Common myeloid progenitor, CD34-positive (primary cell): ENCODE measurements around the gene LTB4R.

Experiments used
- CTCF ChIA-PET: fragments of 350-600 bp; sonication (Branson Sonifier 250); formaldehyde crosslinking; loops from one replicate; lab custom pipeline; 2021; ENCODE audit warnings: antibody characterized with exemption; lab: Charles Lee
- POLR2A ChIA-PET: fragments of 350-600 bp; sonication (Branson Sonifier 250); formaldehyde crosslinking; loops from one replicate; lab custom pipeline; 2021; ENCODE audit warnings: antibody characterized with exemption; lab: Charles Lee
- DNase-seq, 3 donors: peaks; one replicate each; pipeline versions ENCODE4 v3.0.0 to v3.0.0-alpha.2; 2013
- H3K27ac ChIP-seq, 2 experiments: 1 replicate in 1 of 2; 2 replicates in 1 of 2; pipeline ENCODE4 v1.7.0; 2013; ENCODE audit warnings: inconsistent platforms in 2 of 2, low read length in 2 of 2, mild to moderate bottlenecking in 2 of 2, low read depth in 1 of 2, moderate library complexity in 1 of 2; ENCODE audit not compliant: severe bottlenecking in 2 of 2, insufficient read depth in 1 of 2, poor library complexity in 1 of 2
- H3K27me3 ChIP-seq, 5 experiments: replicated peaks in 2 of 5; 1 replicate in 3 of 5; 2 replicates in 2 of 5; pipeline versions ENCODE4 v1.6.1 to v1.7.0; 2013; ENCODE audit warnings: low read length in 4 of 5, mild to moderate bottlenecking in 2 of 5, moderate library complexity in 2 of 5, inconsistent platforms in 1 of 5; ENCODE audit not compliant: insufficient read depth in 5 of 5, control insufficient read depth in 4 of 5
- H3K36me3 ChIP-seq, 4 experiments: 1 replicate in 2 of 4; 2 replicates in 2 of 4; pipeline versions ENCODE4 v1.6.1 to v1.7.0; 2013; ENCODE audit warnings: low read length in 3 of 4, control low read depth in 1 of 4, mild to moderate bottlenecking in 1 of 4; ENCODE audit not compliant: control insufficient read depth in 4 of 4, insufficient read depth in 4 of 4
- H3K4me1 ChIP-seq, 4 experiments: 1 replicate in 3 of 4; 2 replicates in 1 of 4; pipeline versions ENCODE4 v1.6.1 to v1.7.1; 2013; ENCODE audit warnings: low read length in 3 of 4, mild to moderate bottlenecking in 3 of 4, control low read depth in 1 of 4, inconsistent platforms in 1 of 4, moderate library complexity in 1 of 4; ENCODE audit not compliant: control insufficient read depth in 4 of 4, insufficient read depth in 4 of 4; ENCODE audit errors: control extremely low read depth in 1 of 4
- H3K4me3 ChIP-seq, 7 experiments: 1 replicate in 4 of 7; 2 replicates in 3 of 7; pipeline versions ENCODE4 v1.5.1 to v1.7.0; 2013; ENCODE audit warnings: mild to moderate bottlenecking in 7 of 7, low read length in 6 of 7, moderate library complexity in 6 of 7, inconsistent platforms in 2 of 7, low read depth in 2 of 7, control low read depth in 1 of 7; ENCODE audit not compliant: insufficient read depth in 4 of 7, control insufficient read depth in 1 of 7; ENCODE audit errors: extremely low read depth in 1 of 7
- H3K9me3 ChIP-seq, 5 experiments: 1 replicate in 4 of 5; 2 replicates in 1 of 5; pipeline versions ENCODE4 v1.6.1 to v1.7.1; 2013; ENCODE audit warnings: low read length in 4 of 5, mild to moderate bottlenecking in 2 of 5, inconsistent platforms in 1 of 5, low read depth in 1 of 5, moderate library complexity in 1 of 5; ENCODE audit not compliant: control insufficient read depth in 4 of 5, insufficient read depth in 2 of 5; ENCODE audit errors: control extremely low read depth in 1 of 5
- WGBS: methylation state at CpG from one replicate; pipeline ENCODE4 v1.1.5; 2013; ENCODE audit not compliant: insufficient coverage; 5-methylcytosine and 5-hydroxymethylcytosine counted together

LTB4R gene

DNA sequence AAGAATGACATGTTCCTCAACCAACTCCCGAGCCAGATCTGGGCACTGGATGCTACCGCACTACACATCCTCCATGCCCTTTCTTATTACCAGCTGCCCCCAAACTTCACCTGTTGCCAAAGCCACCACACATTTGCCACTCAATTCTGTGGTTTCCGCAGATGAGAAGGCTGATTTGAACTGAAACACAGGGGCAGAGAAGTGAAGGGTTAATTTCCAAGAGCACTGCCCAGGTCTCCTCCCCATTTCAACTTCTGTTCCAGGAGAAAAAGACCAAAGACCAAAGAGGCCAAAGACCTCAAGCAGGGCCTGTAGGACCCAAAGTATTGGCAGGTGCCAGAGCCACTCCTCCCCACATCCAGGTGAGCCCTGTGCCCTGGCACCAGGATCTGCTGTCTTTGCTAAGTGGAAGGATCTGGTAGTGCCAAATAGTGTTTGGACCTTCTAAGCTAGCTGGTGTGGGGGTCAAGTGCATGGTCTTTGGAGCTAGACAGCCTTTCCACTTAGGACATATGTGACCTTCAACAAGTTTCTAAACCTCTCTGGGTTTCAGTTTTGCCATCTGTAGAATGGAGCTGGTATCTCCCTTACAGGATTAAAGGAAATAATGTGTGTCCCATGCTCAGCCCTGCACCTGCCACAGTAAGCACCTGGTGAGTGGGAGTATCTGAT, 19.7 kb upstream of the LTB4R start:
- ChIA-PET CTCF (interaction anchor here (1.1 to 5.7 kb wide), 8 partner anchors 8 to 71 kb away, joined by 3 to 30 read pairs (median 12); partner anchors contain the start of genes CIDEB, LTB4R2 and TINF2), POLR2A (no interaction called here)
- Histone ChIP-seq H3K9me3 (no peaks in the 10 kb centered on the region), H3K4me1 (peaks cover 0 to 1% (median under 1%) of the 10 kb centered on the region in 4 experiments), H3K36me3 (peaks cover 13 to 37% (median 22%) of the 10 kb centered on the region in 4 experiments), H3K4me3 (no peak overlapping the region), H3K27ac (no peak overlapping the region), H3K27me3 (no peaks in the 10 kb centered on the region)
- 100% methylated on average over 2 of the region's 3 CpGs for WGBS
- no peak for DNase-seq

DNA sequence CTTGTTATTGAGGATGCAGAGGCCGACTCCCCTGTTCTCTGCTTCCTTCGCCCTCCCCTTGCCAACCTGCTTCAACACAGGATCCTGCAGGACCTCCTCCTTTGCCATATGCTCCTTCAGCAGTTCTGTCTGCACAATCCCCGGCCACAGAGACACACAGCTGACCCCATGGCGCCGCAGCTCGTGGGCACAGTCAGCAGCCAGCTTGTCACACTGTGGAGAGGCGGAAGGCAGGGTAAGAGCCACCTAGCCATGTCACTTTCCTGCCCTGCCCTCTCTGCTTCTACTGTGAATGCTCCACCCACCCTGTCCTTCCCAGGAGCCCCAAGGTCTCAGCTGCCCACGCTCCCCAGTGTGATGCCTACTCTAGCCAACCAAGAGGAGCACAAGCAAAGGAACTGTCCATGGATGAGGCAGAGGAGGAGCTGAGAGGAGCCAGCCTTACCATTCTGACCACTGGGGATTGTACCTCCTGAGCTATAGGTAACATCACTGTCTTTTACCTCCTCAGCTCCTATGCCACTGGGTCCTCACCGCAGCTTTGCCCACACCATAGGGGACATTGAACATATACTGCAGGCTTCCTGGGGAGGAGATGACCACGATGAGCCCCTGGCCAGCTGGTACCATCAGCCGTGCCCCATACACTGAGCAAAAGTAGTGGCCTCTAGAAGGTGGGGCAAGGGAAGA, 19.0 kb upstream of the LTB4R start:
- POLR2A ChIA-PET, result no interaction called here

DNA sequence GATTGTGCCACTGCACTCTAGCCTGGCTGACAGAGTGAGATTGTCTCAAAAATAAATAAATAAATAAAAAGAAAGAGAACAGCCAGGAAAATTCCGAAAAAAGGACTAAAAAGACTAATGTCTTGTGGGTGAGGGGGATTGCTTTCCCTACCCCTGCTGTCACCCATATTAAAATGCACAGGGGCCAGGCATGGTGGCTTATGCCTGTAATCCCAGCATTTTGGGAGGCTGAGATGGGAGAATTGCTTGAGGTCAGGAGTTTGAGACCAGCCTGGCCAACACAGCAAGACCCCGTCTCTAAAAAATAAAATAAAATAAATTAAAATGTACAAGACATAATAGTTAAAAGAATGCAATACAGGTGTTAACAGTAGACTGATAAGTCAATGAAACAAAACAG, 17.8 kb upstream of the LTB4R start:
- Histone ChIP-seq H3K4me1 (peaks cover 2 to 13% (median 8%) of the 10 kb centered on the region in 4 experiments), H3K4me3 (no peak overlapping the region), H3K27ac (no peak overlapping the region), H3K27me3 (no peaks in the 10 kb centered on the region), H3K36me3 (peaks cover 13 to 37% (median 22%) of the 10 kb centered on the region in 4 experiments), H3K9me3 (no peaks in the 10 kb centered on the region)
- CTCF ChIA-PET, result interaction anchor here (0.7 to 5.7 kb wide), 11 partner anchors 10 to 51 kb away, joined by 3 to 30 read pairs (median 4); partner anchors contain the start of genes CIDEB, RABGGTA and TINF2
- POLR2A ChIA-PET, result no interaction called here
- WGBS, result no CpG with 5 or more reads among the region's 2 CpGs
- no peak for DNase-seq

More for the DNA sequence above, 19.0 kb upstream of the LTB4R start:
- Histone ChIP-seq H3K36me3 (peaks cover 13 to 37% (median 22%) of the 10 kb centered on the region in 4 experiments), H3K4me3 (no peak overlapping the region), H3K27me3 (no peaks in the 10 kb centered on the region), H3K4me1 (peaks cover 0 to 8% (median 5%) of the 10 kb centered on the region in 4 experiments), H3K9me3 (no peaks in the 10 kb centered on the region), H3K27ac (no peak overlapping the region)
- no peak for DNase-seq
- 100% methylated on average over 6 of the region's 11 CpGs for whole genome bisulfite sequencing
- CTCF ChIA-PET, result interaction anchor here (0.8 to 5.7 kb wide), 15 partner anchors 9 to 50 kb away, joined by 3 to 30 read pairs (median 5); partner anchors contain the start of genes CIDEB, RABGGTA and TINF2

DNA sequence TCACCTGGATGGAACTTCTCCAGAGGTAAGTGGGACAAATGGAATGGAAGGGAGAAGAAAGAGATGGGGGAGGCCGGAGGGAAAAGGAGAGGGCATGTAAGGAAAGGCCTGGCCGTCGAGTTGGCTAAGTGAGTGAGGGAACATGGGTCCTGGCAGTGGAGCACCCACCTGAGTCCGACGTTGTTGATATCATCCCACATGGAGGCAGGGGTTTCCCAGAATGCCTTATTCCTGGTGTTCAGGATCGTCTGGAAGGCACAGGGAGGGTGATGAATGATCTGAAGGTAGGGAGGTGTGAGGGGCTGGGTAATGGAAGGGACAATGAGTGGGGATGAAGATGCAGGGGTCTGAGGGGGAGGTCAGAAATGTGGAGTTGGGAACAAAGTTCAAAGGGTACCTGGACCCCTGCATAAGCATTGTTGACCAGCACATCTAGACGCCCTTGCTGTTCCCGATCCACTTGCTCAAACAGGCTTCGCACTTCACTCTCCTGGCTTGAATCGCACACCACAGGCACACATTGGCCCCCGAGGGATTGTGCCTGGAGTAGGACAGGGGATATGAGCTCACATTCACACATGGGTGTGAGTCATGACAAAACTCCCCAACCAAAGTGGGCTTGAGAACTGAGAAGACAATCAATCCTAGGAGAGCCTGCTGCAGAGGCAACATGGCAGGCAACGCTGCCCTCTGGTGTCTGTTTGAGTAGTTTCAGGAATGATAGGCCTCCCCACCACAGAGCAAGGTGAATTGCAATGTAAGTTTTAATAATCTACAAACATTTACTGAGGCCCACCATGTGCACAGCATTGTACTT, 14.8 kb upstream of the LTB4R start:
- peak; percentile 85 to 94 (median 92) for DNase-seq
- POLR2A ChIA-PET, result interaction anchor here (1.0 to 3.0 kb wide), 3 partner anchors 45 to 54 kb away, joined by 3 to 16 read pairs (median 3); partner anchors contain the start of gene TINF2
- Histone ChIP-seq H3K27me3 (no peaks in the 10 kb centered on the region), H3K4me1 (peaks cover 7 to 36% (median 28%) of the 10 kb centered on the region in 4 experiments), H3K4me3 (no peak overlapping the region), H3K36me3 (peaks cover 11 to 24% (median 19%) of the 10 kb centered on the region in 4 experiments), H3K9me3 (no peaks in the 10 kb centered on the region), H3K27ac (peak overlapping the region in 1 of 2 experiments; percentile 12)
- CTCF ChIA-PET, result interaction anchor here (0.6 to 19.1 kb wide), 27 partner anchors 13 to 1257 kb away, joined by 3 to 391 read pairs (median 5); partner anchors contain the start of genes ADCY4, CHMP4A, CIDEB and GMPR2
- WGBS, result 93% methylated on average over 9 of the region's 12 CpGs

DNA sequence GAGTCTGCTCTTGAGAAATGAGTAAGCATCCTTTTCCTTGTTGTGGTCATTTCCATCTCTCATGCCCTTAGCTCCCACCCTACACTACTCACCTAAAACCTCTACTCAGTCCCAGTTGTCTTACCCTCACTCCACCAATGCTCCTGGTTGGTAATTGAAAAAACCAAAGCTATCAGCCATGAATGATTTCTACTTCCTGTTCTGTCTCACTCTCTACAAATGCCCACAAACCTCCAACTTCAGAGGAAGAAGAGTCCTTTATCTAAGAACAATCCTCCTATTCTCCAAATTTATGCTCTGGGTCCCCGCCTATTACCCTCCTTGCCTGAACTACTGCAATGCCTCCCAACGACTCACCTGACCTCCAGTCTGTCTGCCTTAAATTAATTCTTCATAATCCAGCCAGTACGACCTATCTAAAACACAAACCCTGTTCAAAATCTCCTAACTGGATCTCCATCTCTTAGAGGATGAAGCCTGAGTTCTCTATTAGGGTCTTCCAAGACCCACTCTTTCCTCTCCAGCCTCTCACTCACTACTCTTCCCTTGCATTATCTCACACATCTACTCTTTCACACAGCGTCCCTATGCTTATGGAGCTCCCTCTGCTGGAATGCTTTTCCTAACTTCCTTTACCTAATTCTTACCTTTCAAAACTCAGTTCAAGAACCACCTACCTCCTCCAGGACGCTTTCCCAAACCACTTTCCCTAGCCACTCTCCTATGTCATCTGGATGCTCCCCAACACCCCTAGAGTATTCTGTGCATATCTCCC, 13.9 kb upstream of the LTB4R start:
- Histone ChIP-seq H3K27me3 (no peaks in the 10 kb centered on the region), H3K9me3 (no peaks in the 10 kb centered on the region), H3K4me3 (no peak overlapping the region), H3K4me1 (peaks cover 7 to 36% (median 28%) of the 10 kb centered on the region in 4 experiments), H3K36me3 (peaks cover 9 to 25% (median 21%) of the 10 kb centered on the region in 4 experiments), H3K27ac (no peak overlapping the region)
- POLR2A ChIA-PET, result interaction anchor here (1.0 to 3.0 kb wide), 3 partner anchors 45 to 55 kb away, joined by 3 to 16 read pairs (median 3); partner anchors contain the start of gene TINF2
- CTCF ChIA-PET, result interaction anchor here (0.6 to 19.1 kb wide), 28 partner anchors 8 to 1258 kb away, joined by 3 to 391 read pairs (median 6); partner anchors contain the start of genes ADCY4, CHMP4A, CIDEB and GMPR2
- peak in 1 of 3 donors; percentile 41 for DNase-seq
- 30% methylated on average over 5 of the region's 5 CpGs for whole genome bisulfite sequencing

DNA sequence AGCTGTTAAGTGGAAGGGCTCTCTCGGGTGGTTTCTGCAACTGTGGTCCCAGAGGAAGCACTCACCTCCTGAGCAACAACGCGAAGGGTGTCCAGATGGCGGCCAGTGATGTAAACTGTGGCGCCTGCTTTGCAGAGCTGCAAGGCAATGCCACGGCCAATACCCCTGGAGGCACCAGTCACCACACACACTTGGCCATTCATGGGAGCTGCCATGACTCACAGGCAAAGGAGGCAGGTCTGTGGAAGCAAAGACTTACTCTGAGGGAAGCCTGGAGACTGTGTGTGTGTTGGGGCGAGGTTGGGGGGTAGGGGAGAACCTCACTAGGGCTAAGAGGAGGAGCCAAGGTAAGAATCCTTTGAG, 12.4 kb upstream of the LTB4R start:
- Histone ChIP-seq H3K9me3 (no peaks in the 10 kb centered on the region), H3K27ac (peak overlapping the region; percentile 75 to 83), H3K27me3 (no peaks in the 10 kb centered on the region), H3K4me1 (peaks cover 7 to 36% (median 28%) of the 10 kb centered on the region in 4 experiments), H3K4me3 (peak overlapping the region; percentile 85 to 98 (median 92)), H3K36me3 (peaks cover 14 to 35% (median 32%) of the 10 kb centered on the region in 4 experiments)
- POLR2A ChIA-PET, result interaction anchor here (1.6 to 3.0 kb wide), 2 partner anchors 9 to 57 kb away, joined by 3 to 16 read pairs; partner anchors contain the start of genes CIDEB and TINF2
- DNase-seq, result peak in 2 of 3 donors; percentile 47 to 58
- CTCF ChIA-PET, result interaction anchor here (1.0 to 19.1 kb wide), 13 partner anchors 9 to 138 kb away, joined by 3 to 391 read pairs (median 17); partner anchors contain the start of genes ADCY4, CIDEB, LTB4R and LTB4R2
- WGBS, result 72% methylated on average over 7 of the region's 7 CpGs
